AG04450 (cell line): ENCODE results near the gene NOL8. TPM values are rescaled to one million over a fixed set of nuclear protein-coding genes. Genes with fewer than 3 reads are reported as not detected.
A peak's percentile ranks its signal among the peaks of the same experiment; 100 is the strongest.

Experiments used
- CTCF ChIA-PET: fragments of 300-600, 350-600 bp; formaldehyde crosslinking; extraction: SDS; loops from one replicate; lab custom pipeline; 2022; ENCODE audit warnings: antibody characterized with exemption, inconsistent platforms; lab: Charles Lee
- POLR2A ChIA-PET: fragments of 350-600 bp; formaldehyde crosslinking; extraction: SDS; loops from one replicate; lab custom pipeline; 2021; ENCODE audit warnings: antibody characterized with exemption, inconsistent platforms; lab: Yijun Ruan, JAX
- DNase-seq: peaks from one replicate; pipeline ENCODE4 v3.0.0-alpha.2; 2011; ENCODE audit warnings: low read depth, low spot score
- H3K27ac ChIP-seq: one replicate; pipeline ENCODE4 v1.5.1; 2012; ENCODE audit warnings: low read depth, low read length, control low read depth
- H3K27me3 ChIP-seq: one replicate; pipeline ENCODE4 v1.6.0; 2012; ENCODE audit warnings: low read length; ENCODE audit not compliant: control insufficient read depth, insufficient read depth
- H3K4me3 ChIP-seq: 2 replicates; pipeline ENCODE4 v1.5.1; 2011; ENCODE audit warnings: mild to moderate bottlenecking, low read depth, low read length, control low read depth
- H3K9me3 ChIP-seq: 2 replicates; pipeline ENCODE4 v1.5.1; 2012; ENCODE audit warnings: low read length; ENCODE audit not compliant: control insufficient read depth, insufficient read depth
- polyA plus RNA-seq: library from polyadenylated mRNA; depleted of rRNA; stranded (reverse); fragments of >200 nt; gene quantifications from 2 replicates; pipeline ENCODE4 v1.2.3, GENCODE V29; 2011
- TF ChIP-seq, protein P1 (sequence below): IDR thresholded peaks from 2 replicates; pipeline ENCODE4 v1.5.1; 2011; ENCODE audit warnings: low read depth, low read length, control low read depth, inconsistent platforms

NOL8 gene
- polyA plus RNA-seq, 1 experiment = 27.9 TPM

GRCh38 chr9:92324431-92324830 lies 719 bp downstream of the NOL8 start:
- POLR2A ChIA-PET = interaction anchor here (1.0 kb wide), 1 partner anchor 292 kb away, joined by 5 read pairs; no protein-coding TSS in a partner anchor

DNA sequence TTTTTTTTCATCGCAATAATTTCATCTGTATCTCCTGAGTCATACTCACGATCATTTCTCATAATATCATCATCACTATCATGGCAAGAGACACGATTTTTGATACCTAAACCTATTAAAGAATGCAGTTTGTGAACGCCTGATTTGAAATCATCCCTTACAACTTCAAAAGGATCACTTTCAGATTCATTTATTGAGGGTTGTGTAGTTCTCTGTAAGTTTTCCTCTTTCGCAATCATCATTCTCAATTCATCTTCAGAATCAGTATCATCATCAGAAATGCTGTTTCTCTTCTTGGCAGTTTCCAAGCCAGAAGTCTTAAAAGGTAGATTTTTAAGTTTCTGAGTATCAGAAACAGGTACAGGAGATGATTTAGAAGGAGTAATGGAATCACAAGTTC lies 9.7 kb downstream of the NOL8 start:
- Histone ChIP-seq H3K9me3 (no peaks in the 10 kb centered on the region), H3K27me3 (no peaks in the 10 kb centered on the region), H3K27ac (no peak overlapping the region), H3K4me3 (no peak overlapping the region)
- DNase-seq = no peak
- CTCF ChIA-PET = no interaction called here
- POLR2A ChIA-PET = no interaction called here
- TF ChIP-seq, protein P1, sequence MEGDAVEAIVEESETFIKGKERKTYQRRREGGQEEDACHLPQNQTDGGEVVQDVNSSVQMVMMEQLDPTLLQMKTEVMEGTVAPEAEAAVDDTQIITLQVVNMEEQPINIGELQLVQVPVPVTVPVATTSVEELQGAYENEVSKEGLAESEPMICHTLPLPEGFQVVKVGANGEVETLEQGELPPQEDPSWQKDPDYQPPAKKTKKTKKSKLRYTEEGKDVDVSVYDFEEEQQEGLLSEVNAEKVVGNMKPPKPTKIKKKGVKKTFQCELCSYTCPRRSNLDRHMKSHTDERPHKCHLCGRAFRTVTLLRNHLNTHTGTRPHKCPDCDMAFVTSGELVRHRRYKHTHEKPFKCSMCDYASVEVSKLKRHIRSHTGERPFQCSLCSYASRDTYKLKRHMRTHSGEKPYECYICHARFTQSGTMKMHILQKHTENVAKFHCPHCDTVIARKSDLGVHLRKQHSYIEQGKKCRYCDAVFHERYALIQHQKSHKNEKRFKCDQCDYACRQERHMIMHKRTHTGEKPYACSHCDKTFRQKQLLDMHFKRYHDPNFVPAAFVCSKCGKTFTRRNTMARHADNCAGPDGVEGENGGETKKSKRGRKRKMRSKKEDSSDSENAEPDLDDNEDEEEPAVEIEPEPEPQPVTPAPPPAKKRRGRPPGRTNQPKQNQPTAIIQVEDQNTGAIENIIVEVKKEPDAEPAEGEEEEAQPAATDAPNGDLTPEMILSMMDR = no peak

More at GRCh38 chr9:92324431-92324830, 719 bp downstream of the NOL8 start:
- TF ChIP-seq, protein P1 = no peak
- DNase-seq = no peak
- no peak overlapping the region for H3K27ac ChIP-seq
- peak overlapping the region; percentile 95 for H3K4me3 ChIP-seq
- no peaks in the 10 kb centered on the region for H3K27me3 ChIP-seq
- no peaks in the 10 kb centered on the region; the same call in 1 of the 2 replicates for H3K9me3 ChIP-seq
- CTCF ChIA-PET = interaction anchor here (0.7 to 3.2 kb wide), 4 partner anchors 26 to 185 kb away, joined by 3 to 21 read pairs (median 8); no protein-coding TSS in a partner anchor

- ChIA-PET CTCF (no interaction called here), POLR2A (no interaction called here)
- DNase-seq = no peak
- Histone ChIP-seq H3K4me3 (no peak overlapping the region), H3K9me3 (no peaks in the 10 kb centered on the region), H3K27me3 (no peaks in the 10 kb centered on the region), H3K27ac (no peak overlapping the region)
- TF ChIP-seq, protein P1 = no peak
Measured at GRCh38 chr9:92313624-92314012, 11.5 kb downstream of the NOL8 start.

GRCh38 chr9:92312887-92313623 lies 12.1 kb downstream of the NOL8 start:
- no peak for DNase-seq
- TF ChIP-seq, protein P1 = no peak
- H3K9me3 ChIP-seq = no peaks in the 10 kb centered on the region
- H3K27ac ChIP-seq = no peak overlapping the region
- POLR2A ChIA-PET = interaction anchor here (0.7 kb wide), 1 partner anchor 304 kb away, joined by 5 read pairs; no protein-coding TSS in a partner anchor
- no peak overlapping the region for H3K4me3 ChIP-seq
- H3K27me3 ChIP-seq = no peaks in the 10 kb centered on the region
- CTCF ChIA-PET = no interaction called here

DNA sequence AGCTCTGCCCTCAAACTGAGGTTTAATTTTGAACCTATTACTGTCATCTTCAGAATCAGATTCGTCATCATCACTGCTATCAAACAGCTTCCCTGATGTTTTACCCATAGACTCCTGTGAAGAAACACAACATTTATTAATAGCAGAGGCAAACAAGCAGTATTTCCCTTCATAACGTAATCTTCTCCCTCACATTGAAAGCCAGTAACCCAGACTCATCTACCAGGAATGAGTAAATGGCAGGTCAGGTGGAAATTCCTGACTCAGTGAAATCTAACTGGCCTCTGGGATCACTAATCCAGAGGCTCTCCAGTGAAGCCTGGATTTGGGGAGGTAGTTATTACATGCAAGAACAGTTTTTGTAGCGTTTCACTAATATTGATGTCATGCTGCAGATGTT lies 14.6 kb downstream of the NOL8 start:
- ChIA-PET POLR2A (no interaction called here), CTCF (no interaction called here)
- H3K27ac ChIP-seq = no peak overlapping the region
- H3K27me3 ChIP-seq = no peaks in the 10 kb centered on the region
- TF ChIP-seq, protein P1 = no peak
- no peaks in the 10 kb centered on the region for H3K9me3 ChIP-seq
- no peak for DNase-seq
- H3K4me3 ChIP-seq = no peak overlapping the region
